KMS-11 (cell line): ENCODE data around the gene DAAM1.

Experiments
- H2AFZ ChIP-seq: fragments of 200-600 bp; sonication (generic); 2 replicates; pipeline ENCODE4 v1.6.1; 2016; ENCODE audit warnings: antibody characterized with exemption, mixed run types, low read depth
- H3K27ac ChIP-seq: fragments of 200-600 bp; sonication (generic); 2 replicates; pipeline ENCODE4 v1.6.1; 2016; ENCODE audit warnings: mild to moderate bottlenecking, mixed run types
- H3K27me3 ChIP-seq: fragments of 200-600 bp; sonication (generic); 2 replicates; pipeline ENCODE4 v1.6.1; 2017; ENCODE audit warnings: mild to moderate bottlenecking, low read depth, mixed run types, moderate library complexity; ENCODE audit not compliant: insufficient read depth
- H3K36me3 ChIP-seq: fragments of 200-600 bp; sonication (generic); 2 replicates; pipeline ENCODE4 v1.6.1; 2017; ENCODE audit warnings: mild to moderate bottlenecking, mixed run types; ENCODE audit not compliant: insufficient read depth
- H3K4me1 ChIP-seq: fragments of 200-600 bp; sonication (generic); 2 replicates; pipeline ENCODE4 v1.6.1; 2016; ENCODE audit warnings: mild to moderate bottlenecking, low read depth, mixed run types; ENCODE audit not compliant: poor library complexity, severe bottlenecking
- H3K4me2 ChIP-seq: fragments of 200-600 bp; sonication (generic); 2 replicates; pipeline ENCODE4 v1.7.0; 2016; ENCODE audit warnings: mild to moderate bottlenecking, mixed run types
- H3K4me3 ChIP-seq: fragments of 200-600 bp; sonication (generic); IDR thresholded peaks from 2 replicates; pipeline ENCODE4 v1.6.1; 2017; ENCODE audit warnings: low read depth, low read length, mixed read lengths; ENCODE audit not compliant: insufficient read depth
- H3K79me2 ChIP-seq: fragments of 200-600 bp; sonication (generic); 2 replicates; pipeline ENCODE4 v1.6.1; 2016; ENCODE audit warnings: low read depth, mixed run types; ENCODE audit not compliant: insufficient read depth
- H3K9ac ChIP-seq: fragments of 200-600 bp; sonication (generic); 2 replicates; pipeline ENCODE4 v1.6.1; 2016; ENCODE audit warnings: mild to moderate bottlenecking, mixed run types
- H4K20me1 ChIP-seq: fragments of 200-600 bp; sonication (generic); 2 replicates; pipeline ENCODE4 v1.6.1; 2016; ENCODE audit warnings: mild to moderate bottlenecking, mixed run types; ENCODE audit not compliant: insufficient read depth
- TF ChIP-seq, protein P1 (sequence below): fragments of 200-600 bp; sonication (generic); conservative IDR thresholded peaks from 2 replicates; pipeline ENCODE4 v1.6.1; 2017; ENCODE audit warnings: low read depth, mild to moderate bottlenecking, antibody characterized with exemption, low read length, moderate library complexity, mixed read lengths

DAAM1 gene

GRCh38 chr14:59213368-59214315, 25.2 kb downstream of the DAAM1 start:
- TF ChIP-seq, protein P1, sequence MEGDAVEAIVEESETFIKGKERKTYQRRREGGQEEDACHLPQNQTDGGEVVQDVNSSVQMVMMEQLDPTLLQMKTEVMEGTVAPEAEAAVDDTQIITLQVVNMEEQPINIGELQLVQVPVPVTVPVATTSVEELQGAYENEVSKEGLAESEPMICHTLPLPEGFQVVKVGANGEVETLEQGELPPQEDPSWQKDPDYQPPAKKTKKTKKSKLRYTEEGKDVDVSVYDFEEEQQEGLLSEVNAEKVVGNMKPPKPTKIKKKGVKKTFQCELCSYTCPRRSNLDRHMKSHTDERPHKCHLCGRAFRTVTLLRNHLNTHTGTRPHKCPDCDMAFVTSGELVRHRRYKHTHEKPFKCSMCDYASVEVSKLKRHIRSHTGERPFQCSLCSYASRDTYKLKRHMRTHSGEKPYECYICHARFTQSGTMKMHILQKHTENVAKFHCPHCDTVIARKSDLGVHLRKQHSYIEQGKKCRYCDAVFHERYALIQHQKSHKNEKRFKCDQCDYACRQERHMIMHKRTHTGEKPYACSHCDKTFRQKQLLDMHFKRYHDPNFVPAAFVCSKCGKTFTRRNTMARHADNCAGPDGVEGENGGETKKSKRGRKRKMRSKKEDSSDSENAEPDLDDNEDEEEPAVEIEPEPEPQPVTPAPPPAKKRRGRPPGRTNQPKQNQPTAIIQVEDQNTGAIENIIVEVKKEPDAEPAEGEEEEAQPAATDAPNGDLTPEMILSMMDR = no peak
- Histone ChIP-seq H3K79me2 (no peaks in the 10 kb centered on the region), H4K20me1 (no peaks in the 10 kb centered on the region), H2AFZ (no peak overlapping the region), H3K4me2 (no peak overlapping the region), H3K36me3 (no peaks in the 10 kb centered on the region), H3K27me3 (no peaks in the 10 kb centered on the region), H3K4me3 (no peak overlapping the region), H3K9ac (no peak overlapping the region), H3K27ac (no peak overlapping the region), H3K4me1 (no peaks in the 10 kb centered on the region)

- Histone ChIP-seq H3K4me3 (no peak overlapping the region), H2AFZ (no peak overlapping the region), H4K20me1 (no peaks in the 10 kb centered on the region), H3K27ac (no peak overlapping the region), H3K27me3 (no peaks in the 10 kb centered on the region), H3K4me1 (no peaks in the 10 kb centered on the region), H3K79me2 (no peaks in the 10 kb centered on the region), H3K9ac (no peak overlapping the region), H3K4me2 (no peak overlapping the region), H3K36me3 (no peaks in the 10 kb centered on the region)
- TF ChIP-seq, protein P1 = no peak
These were observed 26.3 kb downstream of the DAAM1 start for GRCh38 chr14:59214702-59215302.

GRCh38 chr14:59215322-59215721, 26.9 kb downstream of the DAAM1 start:
- Histone ChIP-seq H3K36me3 (no peaks in the 10 kb centered on the region), H3K4me2 (no peak overlapping the region), H3K27me3 (no peaks in the 10 kb centered on the region), H3K9ac (no peak overlapping the region), H3K79me2 (no peaks in the 10 kb centered on the region), H4K20me1 (no peaks in the 10 kb centered on the region), H3K4me1 (no peaks in the 10 kb centered on the region), H3K4me3 (no peak overlapping the region), H2AFZ (no peak overlapping the region), H3K27ac (no peak overlapping the region)
- TF ChIP-seq, protein P1 = no peak

GRCh38 chr14:59215757-59216156, 27.3 kb downstream of the DAAM1 start:
- TF ChIP-seq, protein P1 = no peak
- Histone ChIP-seq H2AFZ (no peak overlapping the region), H3K9ac (no peak overlapping the region), H3K4me2 (no peak overlapping the region), H3K27me3 (no peaks in the 10 kb centered on the region), H3K79me2 (no peaks in the 10 kb centered on the region), H3K27ac (no peak overlapping the region), H4K20me1 (no peaks in the 10 kb centered on the region), H3K4me3 (no peak overlapping the region), H3K4me1 (no peaks in the 10 kb centered on the region), H3K36me3 (no peaks in the 10 kb centered on the region)
